Left lung (tissue), 10 donors: ENCODE results near the gene SNX2. TPM values are rescaled to one million over a fixed set of nuclear protein-coding genes. Genes with fewer than 3 reads are reported as not detected.

Experiments used
- ATAC-seq: fragments of 200-7000 bp; cut with Tn5 transposase; one replicate; pipeline ENCODE4 v1.9.1; 2020; ENCODE audit warnings: moderate library complexity
- DNase-seq, 4 donors: peaks; one replicate each; pipeline ENCODE4 v3.0.0-alpha.2; 2013 to 2020
- H3K27ac ChIP-seq, 2 donors: fragments of 200-600 bp; sonication (generic) in 1 of 2; one replicate each; pipeline versions ENCODE4 v1.5.0 to v1.8.0; 2020 to 2021
- H3K27me3 ChIP-seq, 2 donors: fragments of 200-600 bp; sonication (generic) in 1 of 2; one replicate each; pipeline versions ENCODE4 v1.5.0 to v1.8.0; 2020 to 2021
- H3K36me3 ChIP-seq, 2 donors: fragments of 200-600 bp; sonication (generic) in 1 of 2; one replicate each; pipeline versions ENCODE4 v1.5.0 to v1.8.0; 2020 to 2021
- H3K4me1 ChIP-seq, 2 donors: fragments of 200-600 bp; one replicate each; pipeline ENCODE4 v1.8.0; 2021
- H3K4me3 ChIP-seq, 2 donors: fragments of 200-600 bp; sonication (generic) in 1 of 2; one replicate each; pipeline versions ENCODE4 v1.5.0 to v1.8.0; 2020 to 2021; ENCODE audit warnings: mild to moderate bottlenecking in 1 of 2
- H3K9me3 ChIP-seq, 2 donors: fragments of 200-600 bp; sonication (generic) in 1 of 2; one replicate each; pipeline versions ENCODE4 v1.5.0 to v1.8.0; 2020 to 2021
- CTCF ChIP-seq, 2 donors: fragments of 200-600 bp; sonication (generic) in 1 of 2; IDR thresholded peaks; one replicate each; pipeline versions ENCODE4 v1.5.0 to v1.8.0; 2021; ENCODE audit warnings: antibody characterized with exemption in 2 of 2
- intact Hi-C, 2 donors: fragments of 100-400 bp; cut with DNase I; formaldehyde crosslinking; loops; one replicate each; pipeline versions ENCODE4 v1.11.2 to v1.14.2; 2022
- polyA plus RNA-seq, 6 donors: library from polyadenylated mRNA; unstranded; fragments of 120-200 nt; gene quantifications; one replicate each; pipeline ENCODE4 v1.2.1, GENCODE V29; 2013; ENCODE audit not compliant: insufficient read length in 6 of 6
- total RNA-seq, 2 donors: library from RNA; stranded (reverse); fragmentation: NEBNext Ultra II Directional; extraction: Animal tissue kit (Norgen Biotek cat#: 25700); gene quantifications; one replicate each; pipeline ENCODE4 v1.2.1, GENCODE V29; 2021
- donor health status: DM: no; HTN: yes; CAD: no.
- donor health status: DM: no; HTN: no; CAD: no.

SNX2 gene
- total and polyA plus RNA-seq, 8 donors = 85.1 to 128 (median 101) TPM

DNA sequence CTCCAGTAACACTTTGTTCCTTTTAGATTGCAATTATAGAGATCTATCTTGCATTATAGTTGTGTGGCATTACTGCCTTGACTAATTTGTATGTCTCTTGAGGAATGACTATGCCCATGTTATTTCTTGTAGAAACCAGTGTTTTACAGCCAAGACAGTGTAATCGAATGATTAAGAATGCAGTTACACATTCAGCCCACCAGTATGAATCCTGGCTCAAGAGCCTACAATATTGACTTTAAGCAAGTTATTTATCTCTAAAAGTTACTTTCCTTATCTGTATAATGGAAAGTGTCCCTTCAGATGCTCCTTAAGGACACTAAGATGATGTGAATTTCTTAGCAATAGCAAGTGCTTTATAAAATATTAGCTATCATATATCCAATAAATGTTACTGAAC is 60.8 kb downstream of the SNX2 start:
- Histone ChIP-seq H3K4me3 (no peak overlapping the region), H3K4me1 (no peaks in the 10 kb centered on the region), H3K9me3 (no peaks in the 10 kb centered on the region), H3K36me3 (peaks cover 0 to 8% of the 10 kb centered on the region in 2 donors), H3K27ac (no peak overlapping the region), H3K27me3 (no peaks in the 10 kb centered on the region)
- TF ChIP-seq CTCF (IDR thresholded peaks at IDR 0.05) = no peak
- DNase-seq (no peak), ATAC-seq (no peak)
- intact Hi-C loops = no loop called here

GRCh38 chr5:122836947-122837346 is 62.1 kb downstream of the SNX2 start:
- TF ChIP-seq CTCF (IDR thresholded peaks at IDR 0.05) = no peak
- Histone ChIP-seq H3K4me1 (no peaks in the 10 kb centered on the region), H3K9me3 (no peaks in the 10 kb centered on the region), H3K4me3 (no peak overlapping the region), H3K27me3 (no peaks in the 10 kb centered on the region), H3K27ac (no peak overlapping the region), H3K36me3 (no peaks in the 10 kb centered on the region)
- ATAC-seq (no peak), DNase-seq (no peak)
- intact Hi-C loops = no loop called here

DNA sequence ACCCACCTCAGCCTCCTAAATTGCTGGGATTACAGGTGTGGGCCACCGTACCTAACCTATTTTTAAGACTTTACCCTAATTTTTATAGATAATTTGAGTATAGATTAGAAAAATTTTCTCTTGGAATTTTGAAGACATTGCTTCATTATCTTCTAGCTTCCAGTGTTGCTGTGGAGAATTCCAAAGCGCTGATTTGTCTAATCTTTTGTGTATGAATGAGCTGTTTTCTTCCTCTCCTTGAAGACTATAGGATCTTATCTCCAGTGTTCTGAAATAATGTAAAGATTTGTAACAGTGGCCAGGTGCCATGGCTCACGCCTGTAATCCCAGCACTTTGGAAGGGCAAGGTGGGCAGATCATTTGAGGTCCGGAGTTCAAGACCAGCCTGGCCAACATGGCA is 64.9 kb downstream of the SNX2 start:
- H3K27ac ChIP-seq = no peak overlapping the region
- no peaks in the 10 kb centered on the region for H3K9me3 ChIP-seq
- intact Hi-C loops = no loop called here
- H3K4me3 ChIP-seq = no peak overlapping the region
- H3K36me3 ChIP-seq = no peaks in the 10 kb centered on the region
- no peak for TF ChIP-seq CTCF (IDR thresholded peaks at IDR 0.05)
- H3K4me1 ChIP-seq = peaks cover 0 to 9% of the 10 kb centered on the region in 2 donors
- H3K27me3 ChIP-seq = no peaks in the 10 kb centered on the region
- no peak for DNase-seq
- no peak for ATAC-seq

- no peaks in the 10 kb centered on the region for H3K9me3 ChIP-seq
- H3K4me1 ChIP-seq = peaks cover 8 to 26% of the 10 kb centered on the region in 2 donors
- no peak for ATAC-seq
- H3K36me3 ChIP-seq = no peaks in the 10 kb centered on the region
- no peak overlapping the region for H3K4me3 ChIP-seq
- H3K27me3 ChIP-seq = no peaks in the 10 kb centered on the region
- no peak overlapping the region for H3K27ac ChIP-seq
- intact Hi-C loops = no loop called here
- no peak for TF ChIP-seq CTCF (IDR thresholded peaks at IDR 0.05)
- DNase-seq = no peak
These were observed 67.2 kb downstream of the SNX2 start for GRCh38 chr5:122842016-122842580.

DNA sequence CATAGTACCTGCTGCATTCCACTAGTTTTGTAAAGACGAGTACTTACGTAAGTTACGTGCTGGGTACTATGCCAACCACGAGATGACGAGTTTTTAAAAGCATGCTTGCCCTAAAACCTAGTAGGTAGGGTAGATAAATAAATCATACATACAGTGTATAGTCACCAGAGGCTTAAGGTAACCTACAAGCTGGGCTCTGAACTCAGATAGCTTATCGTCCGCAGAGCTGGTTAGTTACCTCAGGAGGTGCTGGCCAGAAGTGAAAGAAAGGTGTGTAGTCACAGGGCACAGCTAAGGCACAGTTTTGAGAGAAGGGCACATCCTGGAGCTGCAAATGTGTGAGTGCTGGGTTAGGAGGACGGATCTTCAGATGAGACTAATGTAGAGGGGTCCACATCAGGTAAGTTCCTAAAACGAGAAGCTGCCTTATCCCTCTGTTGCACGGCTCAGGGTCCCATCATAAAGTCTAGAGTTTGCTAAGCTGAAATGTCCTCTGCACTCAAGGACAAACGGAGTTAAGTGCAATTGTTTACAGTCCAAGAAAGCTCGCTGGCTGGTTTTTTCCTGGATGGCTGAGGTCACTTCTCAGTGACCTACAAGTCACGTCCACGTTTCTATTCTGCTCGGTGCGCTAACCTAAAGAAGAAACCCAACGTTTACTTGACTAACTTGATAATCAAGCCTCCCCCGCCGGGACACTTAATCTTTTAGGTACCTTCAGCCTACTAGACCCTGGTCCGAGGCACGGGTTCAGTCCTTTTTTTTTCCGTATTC is 69.4 kb downstream of the SNX2 start:
- ATAC-seq = peak; percentile 39
- Histone ChIP-seq H3K9me3 (no peaks in the 10 kb centered on the region), H3K4me3 (peak overlapping the region; percentile 73 to 82), H3K27me3 (no peaks in the 10 kb centered on the region), H3K27ac (peak overlapping the region; percentile 90), H3K4me1 (peaks cover 9 to 45% of the 10 kb centered on the region in 2 donors), H3K36me3 (no peaks in the 10 kb centered on the region)
- TF ChIP-seq CTCF (IDR thresholded peaks at IDR 0.05) = no peak
- peak in 1 of 4 donors; percentile 28 for DNase-seq
- intact Hi-C loops = no loop called here
